ENCODE results near the gene WWC2. TPM values are rescaled to one million over a fixed set of nuclear protein-coding genes. Genes with fewer than 3 reads are reported as not detected.

Gene WWC2
- total RNA-seq, 4 donors from 2014 or later: 4.6 to 40.4 (median 9.5) TPM

DNA sequence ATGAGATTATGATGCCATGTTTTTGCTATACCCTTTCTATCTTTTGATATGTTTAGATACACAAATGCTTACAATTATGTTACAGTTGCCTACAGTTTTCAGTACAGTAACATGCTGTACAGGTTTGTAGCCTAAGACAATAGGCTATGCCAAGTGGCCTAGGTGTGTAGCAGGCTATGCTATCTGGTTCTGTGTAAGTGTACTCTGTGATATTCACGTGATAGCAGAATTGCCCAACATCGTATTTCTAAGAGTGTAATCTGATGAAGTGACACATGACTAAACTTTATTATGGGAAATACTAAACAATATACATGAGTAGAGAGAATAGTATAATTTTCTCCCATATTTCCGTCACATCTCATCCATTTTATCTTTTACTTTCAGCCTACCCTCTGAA lies 124.0 kb downstream of the WWC2 start:
- Histone ChIP-seq H3K27ac (no peak overlapping the region), H3K4me3 (no peak overlapping the region), H3K36me3 (no peaks in the 10 kb centered on the region), H3K27me3 (no peaks in the 10 kb centered on the region), H3K9me3 (no peaks in the 10 kb centered on the region), H3K4me1 (no peaks in the 10 kb centered on the region)
- DNase-seq: no peak
- TF ChIP-seq CTCF (IDR thresholded peaks at IDR 0.05) (no peak), POLR2A (IDR thresholded peaks at IDR 0.05) (no peak)

DNA sequence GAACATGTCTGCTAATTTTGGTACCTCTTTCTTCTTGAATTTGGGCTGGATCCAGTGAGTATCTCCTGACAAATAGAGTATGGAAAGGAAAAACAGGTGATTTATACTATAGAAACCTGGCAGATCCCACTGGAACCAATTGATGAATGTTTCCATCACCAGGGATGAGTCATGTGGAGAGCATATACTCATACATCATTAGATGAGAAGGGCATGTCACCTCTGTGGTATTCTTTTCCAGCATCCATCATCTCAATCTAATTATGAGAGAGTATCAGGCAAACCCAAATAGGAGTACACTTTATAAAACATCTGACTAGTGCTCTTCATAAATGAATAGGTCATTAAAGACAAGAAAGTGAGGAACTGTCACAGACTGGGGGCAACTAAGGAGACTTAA lies 130.3 kb downstream of the WWC2 start:
- no peaks in the 10 kb centered on the region for H3K36me3 ChIP-seq
- no peak overlapping the region for H3K4me3 ChIP-seq
- TF ChIP-seq POLR2A (IDR thresholded peaks at IDR 0.05) (no peak), CTCF (IDR thresholded peaks at IDR 0.05) (no peak)
- H3K9me3 ChIP-seq: no peaks in the 10 kb centered on the region
- H3K27me3 ChIP-seq: no peaks in the 10 kb centered on the region
- no peaks in the 10 kb centered on the region for H3K4me1 ChIP-seq
- no peak for DNase-seq
- H3K27ac ChIP-seq: no peak overlapping the region

DNA sequence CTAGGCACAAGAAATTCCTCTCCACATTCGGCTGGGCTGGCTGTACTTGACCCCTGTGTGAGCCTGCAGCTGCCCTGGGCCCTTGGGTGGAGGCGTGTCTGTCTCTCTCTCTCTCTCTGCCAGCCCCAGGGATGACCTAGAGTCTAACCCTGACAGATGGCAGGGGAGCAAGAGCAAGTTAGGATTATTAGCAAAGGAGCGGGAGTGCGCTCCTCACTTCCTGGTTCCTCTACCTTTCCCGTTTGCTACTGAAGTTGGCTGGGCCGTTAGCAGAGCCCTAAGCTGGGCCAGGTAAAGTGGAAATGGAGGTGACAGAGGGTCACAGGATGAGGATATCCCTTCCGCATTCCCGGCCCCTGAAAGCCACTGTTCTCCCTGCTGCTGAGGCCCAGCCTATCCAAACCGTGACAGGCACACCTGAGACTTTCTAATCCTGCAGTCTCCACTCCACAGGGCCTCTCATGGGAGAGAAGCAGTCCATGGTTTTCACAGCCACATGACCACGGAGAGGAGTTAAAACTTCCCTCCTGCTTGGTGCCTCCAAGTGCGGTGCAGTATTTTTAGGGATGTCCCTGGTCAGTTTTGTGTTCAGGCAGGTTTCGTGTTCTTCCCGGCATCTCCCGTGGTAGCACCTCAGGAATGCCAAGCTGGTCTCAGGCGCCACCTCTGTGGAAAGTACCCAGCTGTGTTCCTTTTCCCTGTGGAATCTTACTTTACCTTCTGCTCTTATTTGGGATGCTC lies 141.7 kb downstream of the WWC2 start:
- Histone ChIP-seq H3K36me3 (no peaks in the 10 kb centered on the region), H3K4me3 (no peak overlapping the region), H3K27me3 (no peaks in the 10 kb centered on the region), H3K4me1 (peaks cover 0 to 5% (median 0%) of the 10 kb centered on the region in 4 donors), H3K9me3 (no peaks in the 10 kb centered on the region), H3K27ac (no peak overlapping the region)
- no peak for DNase-seq
- TF ChIP-seq POLR2A (IDR thresholded peaks at IDR 0.05) (no peak), CTCF (IDR thresholded peaks at IDR 0.05) (no peak)

- no peaks in the 10 kb centered on the region for H3K36me3 ChIP-seq
- H3K27me3 ChIP-seq: no peaks in the 10 kb centered on the region
- TF ChIP-seq CTCF (IDR thresholded peaks at IDR 0.05): no peak
- TF ChIP-seq POLR2A (IDR thresholded peaks at IDR 0.05): no peak
- no peak overlapping the region for H3K27ac ChIP-seq
- H3K4me1 ChIP-seq: peaks cover 0 to 5% (median 0%) of the 10 kb centered on the region in 4 donors
- no peaks in the 10 kb centered on the region for H3K9me3 ChIP-seq
- H3K4me3 ChIP-seq: no peak overlapping the region
- DNase-seq: no peak
Measured at GRCh38 chr4:183241322-183241640, 142.2 kb downstream of the WWC2 start.

DNA sequence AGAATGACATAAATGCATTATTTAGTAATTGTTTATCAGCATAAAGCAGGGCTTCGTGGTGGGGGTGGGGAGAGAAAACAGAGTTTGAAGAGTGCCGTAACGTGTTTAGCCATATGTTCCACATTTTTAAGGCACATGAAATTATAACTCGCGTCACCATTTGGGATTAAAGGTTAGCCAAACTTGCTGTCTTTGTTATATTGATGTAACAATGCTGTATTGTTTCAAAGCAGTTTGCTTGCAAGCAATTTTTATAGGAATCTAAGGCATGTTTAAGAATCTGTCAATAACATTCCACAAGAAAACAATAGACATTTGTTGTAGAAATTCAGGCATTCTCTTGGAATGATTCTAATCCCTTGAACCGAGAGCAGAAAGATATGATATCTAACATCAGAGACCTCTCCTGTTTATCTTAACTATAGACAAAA lies 142.7 kb downstream of the WWC2 start:
- Histone ChIP-seq H3K4me1 (peaks cover 0 to 5% (median 0%) of the 10 kb centered on the region in 4 donors), H3K27ac (no peak overlapping the region), H3K9me3 (no peaks in the 10 kb centered on the region), H3K27me3 (no peaks in the 10 kb centered on the region), H3K36me3 (no peaks in the 10 kb centered on the region), H3K4me3 (no peak overlapping the region)
- DNase-seq: no peak
- TF ChIP-seq POLR2A (IDR thresholded peaks at IDR 0.05) (no peak), CTCF (IDR thresholded peaks at IDR 0.05) (no peak)

All from Peyer's patch (tissue), 4 donors.